ENCODE results near the gene MRPL55. TPM values are rescaled to one million over a fixed set of nuclear protein-coding genes. Genes with fewer than 3 reads are reported as not detected.

The MRPL55 gene
- total RNA-seq = 10 to 100 TPM; 49.7 to 63.5 (median 55.9) TPM
- total RNA-seq (2013) = 85.0 TPM
- 8.2 to 56.1 (median 31.1) reads per million in 29 experiments for total RNA-seq

DNA sequence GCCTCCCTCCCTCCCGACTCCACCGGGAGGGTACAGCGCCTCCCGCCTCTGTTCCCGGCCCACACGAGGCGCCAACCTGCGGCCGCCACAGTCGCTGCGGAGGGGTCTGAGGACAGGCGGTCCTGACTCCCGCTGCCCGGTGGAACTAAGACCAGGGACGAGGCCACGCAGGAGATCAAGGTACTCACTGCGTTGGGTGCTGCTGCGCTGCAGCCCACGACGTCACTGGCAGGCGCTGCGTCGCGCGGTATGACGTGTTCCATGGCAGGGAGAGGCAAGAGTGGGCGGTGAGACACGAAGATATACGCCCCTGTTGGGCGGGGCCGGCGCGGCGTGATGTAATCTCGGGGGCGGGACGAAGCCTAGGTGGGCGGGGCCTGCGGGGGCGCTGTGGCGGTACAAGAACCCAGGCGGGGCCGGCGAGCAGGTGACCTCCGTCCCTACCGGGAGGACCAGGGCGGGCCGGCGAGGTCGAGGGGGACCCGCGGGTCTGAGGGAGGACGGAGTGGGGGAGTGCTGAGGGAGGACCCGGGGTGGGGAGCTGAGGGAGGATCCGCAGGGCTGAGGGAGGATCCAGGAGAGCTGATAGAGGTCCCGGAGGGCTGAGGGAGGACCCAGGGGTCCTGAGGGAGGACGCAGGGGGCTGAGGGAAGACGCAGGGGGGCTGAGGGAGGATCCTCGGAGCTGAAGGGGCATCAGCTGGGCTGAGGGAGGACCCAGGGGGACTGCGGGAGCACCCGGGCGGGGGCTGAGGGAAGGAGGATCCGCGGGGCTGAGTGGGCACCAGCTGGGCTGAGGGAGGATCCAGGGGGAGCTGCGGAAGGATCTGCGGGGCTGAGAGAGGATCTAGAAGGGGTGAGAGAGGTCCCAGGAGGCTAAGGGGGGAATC, at the start of gene MRPL55:
Gene MRPL55, minus strand, starts transcription at position 227 of the 889 bp plus-strand sequence. CDS start 1,039 bp downstream, outside the sequence.
- ATAC-seq (replicated peaks in 1 of 4) (peak; percentile 91 to 98 (median 94)), DNase-seq (peak; percentile 93 to 100 (median 97))
- under 1% methylated on average over 63 of the region's 66 CpGs for WGBS (ENCODE audit: insufficient coverage)
- Histone ChIP-seq H3K27me3 (replicated peaks in 1 of 2; ENCODE audit: control insufficient read depth in 2 of 2, extremely low read depth in 1 of 2, insufficient read depth in 2 of 2, low read length in 1 of 2) (peaks cover 0 to 4% of the 10 kb centered on the region in 2 experiments), H3K4me1 (ENCODE audit: control insufficient read depth in 1 of 2, extremely low read depth in 1 of 2, insufficient read depth in 2 of 2, low read length in 2 of 2) (peaks cover 3 to 36% of the 10 kb centered on the region in 2 experiments), H3K4me3 (ENCODE audit: control insufficient read depth in 1 of 2, extremely low read depth in 1 of 2, low read length in 1 of 2) (peak within 1 kb of the TSS; percentile 86 to 100), H3K27ac (ENCODE audit: low read length) (peak within 1 kb of the TSS; percentile 83), H3K9me3 (no peaks in the 10 kb centered on the region), H3K36me3 (ENCODE audit: control insufficient read depth in 2 of 2, extremely low read depth in 1 of 2, insufficient read depth in 1 of 2, low read length in 1 of 2) (peaks cover 0 to 26% of the 10 kb centered on the region in 2 donors)
- H3K36me3 Mint-ChIP-seq = peaks cover 8% of the 10 kb centered on the region
- H3K27ac Mint-ChIP-seq = peak within 1 kb of the TSS; percentile 85 to 87
- H3K4me3 Mint-ChIP-seq = peak within 1 kb of the TSS; percentile 79 to 93 (median 81)
- ChIA-PET CTCF (interaction anchor here (0.5 to 1.6 kb wide), 4 partner anchors 22 to 349 kb away, joined by 3 to 7 read pairs (median 4); partner anchors contain the start of gene ARF1 (in 1 of the 2)), POLR2A (no interaction called here)
- no peaks in the 10 kb centered on the region for H3K9me3 Mint-ChIP-seq
- no peaks in the 10 kb centered on the region for H3K27me3 Mint-ChIP-seq
- peaks cover 21 to 31% (median 24%) of the 10 kb centered on the region in 3 donors for H3K4me1 Mint-ChIP-seq

DNA sequence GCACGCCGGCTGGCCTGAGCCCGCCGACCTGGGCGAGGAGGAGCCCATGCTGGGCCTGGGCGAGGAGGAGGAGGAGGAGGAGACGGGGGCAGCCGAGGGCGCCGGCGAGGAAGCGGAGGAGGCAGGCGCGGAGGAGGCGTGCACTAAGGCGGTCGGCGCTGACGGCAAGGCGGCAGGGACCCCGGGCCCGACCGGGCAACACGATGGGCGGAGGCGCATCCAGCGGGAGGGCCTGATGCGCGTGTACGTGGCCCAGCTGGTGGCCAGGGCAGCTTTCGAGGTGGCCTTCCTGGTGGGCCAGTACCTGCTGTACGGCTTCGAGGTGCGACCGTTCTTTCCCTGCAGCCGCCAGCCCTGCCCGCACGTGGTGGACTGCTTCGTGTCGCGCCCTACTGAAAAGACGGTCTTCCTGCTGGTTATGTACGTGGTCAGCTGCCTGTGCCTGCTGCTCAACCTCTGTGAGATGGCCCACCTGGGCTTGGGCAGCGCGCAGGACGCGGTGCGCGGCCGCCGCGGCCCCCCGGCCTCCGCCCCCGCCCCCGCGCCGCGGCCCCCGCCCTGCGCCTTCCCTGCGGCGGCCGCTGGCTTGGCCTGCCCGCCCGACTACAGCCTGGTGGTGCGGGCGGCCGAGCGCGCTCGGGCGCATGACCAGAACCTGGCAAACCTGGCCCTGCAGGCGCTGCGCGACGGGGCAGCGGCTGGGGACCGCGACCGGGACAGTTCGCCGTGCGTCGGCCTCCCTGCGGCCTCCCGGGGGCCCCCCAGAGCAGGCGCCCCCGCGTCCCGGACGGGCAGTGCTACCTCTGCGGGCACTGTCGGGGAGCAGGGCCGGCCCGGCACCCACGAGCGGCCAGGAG, 49.3 kb upstream of the MRPL55 start:
- no peak overlapping the region for H3K4me3 Mint-ChIP-seq
- no peaks in the 10 kb centered on the region for H3K36me3 ChIP-seq (ENCODE audit: control insufficient read depth in 2 of 2, extremely low read depth in 1 of 2, insufficient read depth in 1 of 2, low read length in 1 of 2)
- CTCF ChIA-PET = no interaction called here
- H3K27me3 ChIP-seq (replicated peaks in 1 of 2; ENCODE audit: control insufficient read depth in 2 of 2, extremely low read depth in 1 of 2, insufficient read depth in 2 of 2, low read length in 1 of 2) = peaks cover 0 to 14% of the 10 kb centered on the region in 2 experiments
- H3K4me1 ChIP-seq (ENCODE audit: control insufficient read depth in 1 of 2, extremely low read depth in 1 of 2, insufficient read depth in 2 of 2, low read length in 2 of 2) = peaks cover 17 to 55% of the 10 kb centered on the region in 2 experiments
- DNase-seq (no peak), ATAC-seq (replicated peaks in 1 of 4) (no peak)
- no peaks in the 10 kb centered on the region for H3K27me3 Mint-ChIP-seq
- H3K4me1 Mint-ChIP-seq = peaks cover 24 to 34% (median 24%) of the 10 kb centered on the region in 3 donors
- no peaks in the 10 kb centered on the region for H3K9me3 ChIP-seq
- H3K27ac Mint-ChIP-seq = no peak overlapping the region
- H3K9me3 Mint-ChIP-seq = no peaks in the 10 kb centered on the region
- H3K4me3 ChIP-seq (ENCODE audit: control insufficient read depth in 1 of 2, extremely low read depth in 1 of 2, low read length in 1 of 2) = no peak overlapping the region
- 94% methylated on average over 90 of the region's 98 CpGs for WGBS (ENCODE audit: insufficient coverage)
- POLR2A ChIA-PET = no interaction called here
- no peak overlapping the region for H3K27ac ChIP-seq (ENCODE audit: low read length)
- no peaks in the 10 kb centered on the region for H3K36me3 Mint-ChIP-seq

DNA sequence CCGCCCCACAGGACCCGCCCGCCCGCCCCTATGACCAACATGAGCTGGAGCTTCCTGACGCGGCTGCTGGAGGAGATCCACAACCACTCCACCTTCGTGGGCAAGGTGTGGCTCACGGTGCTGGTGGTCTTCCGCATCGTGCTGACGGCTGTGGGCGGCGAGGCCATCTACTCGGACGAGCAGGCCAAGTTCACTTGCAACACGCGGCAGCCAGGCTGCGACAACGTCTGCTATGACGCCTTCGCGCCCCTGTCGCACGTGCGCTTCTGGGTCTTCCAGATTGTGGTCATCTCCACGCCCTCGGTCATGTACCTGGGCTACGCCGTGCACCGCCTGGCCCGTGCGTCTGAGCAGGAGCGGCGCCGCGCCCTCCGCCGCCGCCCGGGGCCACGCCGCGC, 48.6 kb upstream of the MRPL55 start:
- no peak overlapping the region for H3K27ac Mint-ChIP-seq
- Histone ChIP-seq H3K9me3 (no peaks in the 10 kb centered on the region), H3K36me3 (ENCODE audit: control insufficient read depth in 2 of 2, extremely low read depth in 1 of 2, insufficient read depth in 1 of 2, low read length in 1 of 2) (no peaks in the 10 kb centered on the region), H3K27me3 (replicated peaks in 1 of 2; ENCODE audit: control insufficient read depth in 2 of 2, extremely low read depth in 1 of 2, insufficient read depth in 2 of 2, low read length in 1 of 2) (peaks cover 0 to 14% of the 10 kb centered on the region in 2 experiments), H3K4me3 (ENCODE audit: control insufficient read depth in 1 of 2, extremely low read depth in 1 of 2, low read length in 1 of 2) (no peak overlapping the region), H3K27ac (ENCODE audit: low read length) (no peak overlapping the region), H3K4me1 (ENCODE audit: control insufficient read depth in 1 of 2, extremely low read depth in 1 of 2, insufficient read depth in 2 of 2, low read length in 2 of 2) (peaks cover 17 to 49% of the 10 kb centered on the region in 2 experiments)
- WGBS (ENCODE audit: insufficient coverage) = 80% methylated on average over 28 of the region's 43 CpGs
- H3K4me3 Mint-ChIP-seq = peak overlapping the region in 1 of 3 donors; percentile 64
- H3K27me3 Mint-ChIP-seq = no peaks in the 10 kb centered on the region
- no peaks in the 10 kb centered on the region for H3K36me3 Mint-ChIP-seq
- H3K4me1 Mint-ChIP-seq = peaks cover 22 to 32% (median 24%) of the 10 kb centered on the region in 3 donors
- ChIA-PET POLR2A (no interaction called here), CTCF (no interaction called here)
- DNase-seq = no peak
- H3K9me3 Mint-ChIP-seq = no peaks in the 10 kb centered on the region
- ATAC-seq (replicated peaks in 1 of 4) = no peak

DNA sequence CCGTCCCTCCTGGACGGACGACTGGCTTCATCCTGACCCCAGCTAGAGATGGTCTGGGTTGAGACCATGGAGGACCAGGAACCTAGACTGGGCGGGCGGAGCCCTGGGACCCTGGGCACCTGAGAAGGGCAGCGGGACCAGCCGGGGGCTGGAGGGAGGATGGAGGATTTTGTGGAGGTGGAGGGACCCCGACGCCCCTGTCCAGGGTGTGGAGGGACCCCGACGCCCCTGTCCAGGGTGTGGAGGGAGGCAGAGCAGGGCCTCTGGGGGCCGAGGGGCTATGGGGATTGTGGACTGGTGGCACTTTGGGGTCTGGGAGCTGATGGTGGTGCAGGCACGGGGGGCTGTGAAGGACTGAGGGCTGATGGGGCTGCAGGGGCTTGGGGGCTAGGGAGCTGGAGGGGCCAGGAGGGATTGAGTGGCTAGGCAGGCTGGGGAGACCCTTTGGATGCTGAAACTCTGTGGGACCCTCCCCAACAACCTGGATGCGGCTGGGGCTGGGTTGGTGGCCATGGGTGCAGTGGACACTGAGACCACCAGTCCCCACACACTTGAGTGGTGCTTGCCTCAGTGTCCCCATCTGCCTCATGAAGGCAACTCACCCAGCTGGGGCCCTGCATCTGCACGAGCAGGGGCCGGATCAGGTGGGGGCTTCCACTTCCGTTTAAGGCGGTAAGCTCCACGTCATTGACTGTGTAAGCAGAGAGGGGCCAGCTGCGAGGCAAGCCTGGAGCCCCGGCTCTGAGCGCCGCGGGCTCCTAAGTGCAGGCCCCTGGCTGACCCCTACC, 48.0 kb upstream of the MRPL55 start:
- peaks cover 15 to 43% of the 10 kb centered on the region in 2 experiments for H3K4me1 ChIP-seq (ENCODE audit: control insufficient read depth in 1 of 2, extremely low read depth in 1 of 2, insufficient read depth in 2 of 2, low read length in 2 of 2)
- Mint-ChIP-seq H3K27ac (peak overlapping the region in 1 of 2 donors; percentile 52), H3K36me3 (no peaks in the 10 kb centered on the region), H3K27me3 (no peaks in the 10 kb centered on the region), H3K4me3 (peak overlapping the region in 2 of 3 donors; percentile 36 to 64), H3K9me3 (no peaks in the 10 kb centered on the region), H3K4me1 (peaks cover 18 to 28% (median 19%) of the 10 kb centered on the region in 3 donors)
- peaks cover 0 to 14% of the 10 kb centered on the region in 2 experiments for H3K27me3 ChIP-seq (replicated peaks in 1 of 2; ENCODE audit: control insufficient read depth in 2 of 2, extremely low read depth in 1 of 2, insufficient read depth in 2 of 2, low read length in 1 of 2)
- ATAC-seq (replicated peaks in 1 of 4) (peak; percentile 33 to 57 (median 54)), DNase-seq (peak in 14 of 35 experiments; percentile 21 to 56 (median 38))
- H3K36me3 ChIP-seq (ENCODE audit: control insufficient read depth in 2 of 2, extremely low read depth in 1 of 2, insufficient read depth in 1 of 2, low read length in 1 of 2) = no peaks in the 10 kb centered on the region
- ChIA-PET CTCF (interaction anchor here in 1 of 2 donors (0.6 kb wide), 1 partner anchor 46 kb away, joined by 3 read pairs; no protein-coding TSS in a partner anchor), POLR2A (no interaction called here)
- no peaks in the 10 kb centered on the region for H3K9me3 ChIP-seq
- WGBS (ENCODE audit: insufficient coverage) = 44% methylated on average over 24 of the region's 24 CpGs
- H3K27ac ChIP-seq (ENCODE audit: low read length) = no peak overlapping the region
- peak overlapping the region in 1 of 2 donors; percentile 42 for H3K4me3 ChIP-seq (ENCODE audit: control insufficient read depth in 1 of 2, extremely low read depth in 1 of 2, low read length in 1 of 2)

DNA sequence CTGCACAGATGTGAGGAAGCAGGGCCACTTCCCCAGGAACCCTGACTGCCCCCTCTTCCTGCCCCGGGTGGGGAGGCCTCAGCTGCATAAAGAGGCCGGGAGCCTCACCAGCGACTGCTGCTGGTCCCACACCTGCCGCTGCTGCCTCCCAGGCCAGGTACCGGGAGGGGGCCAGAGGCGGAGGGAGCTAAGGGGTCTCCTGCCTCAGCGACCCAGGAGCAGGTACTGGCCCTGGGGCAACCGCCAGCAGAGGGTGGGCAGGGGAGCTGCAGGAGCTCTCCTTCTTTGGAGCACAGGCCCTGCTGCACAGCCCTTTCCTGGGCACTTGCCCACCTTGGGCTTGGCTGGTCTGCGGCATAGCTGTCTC, 47.4 kb upstream of the MRPL55 start:
- Histone ChIP-seq H3K4me1 (ENCODE audit: control insufficient read depth in 1 of 2, extremely low read depth in 1 of 2, insufficient read depth in 2 of 2, low read length in 2 of 2) (peaks cover 13 to 36% of the 10 kb centered on the region in 2 experiments), H3K9me3 (no peaks in the 10 kb centered on the region), H3K36me3 (ENCODE audit: control insufficient read depth in 2 of 2, extremely low read depth in 1 of 2, insufficient read depth in 1 of 2, low read length in 1 of 2) (no peaks in the 10 kb centered on the region), H3K4me3 (ENCODE audit: control insufficient read depth in 1 of 2, extremely low read depth in 1 of 2, low read length in 1 of 2) (peak overlapping the region in 1 of 2 donors; percentile 42), H3K27me3 (replicated peaks in 1 of 2; ENCODE audit: control insufficient read depth in 2 of 2, extremely low read depth in 1 of 2, insufficient read depth in 2 of 2, low read length in 1 of 2) (peaks cover 0 to 14% of the 10 kb centered on the region in 2 experiments), H3K27ac (ENCODE audit: low read length) (no peak overlapping the region)
- DNase-seq = no peak
- Mint-ChIP-seq H3K4me1 (peaks cover 12 to 21% (median 12%) of the 10 kb centered on the region in 3 donors), H3K36me3 (no peaks in the 10 kb centered on the region), H3K27ac (no peak overlapping the region), H3K4me3 (peak overlapping the region in 2 of 3 donors; percentile 9 to 64), H3K9me3 (no peaks in the 10 kb centered on the region), H3K27me3 (no peaks in the 10 kb centered on the region)
- ChIA-PET POLR2A (no interaction called here), CTCF (interaction anchor here in 1 of 2 donors (0.6 kb wide), 1 partner anchor 46 kb away, joined by 3 read pairs; no protein-coding TSS in a partner anchor)
- WGBS (ENCODE audit: insufficient coverage) = 35% methylated on average over 9 of the region's 9 CpGs
- peak in 2 of 4 experiments; percentile 29 to 34 for ATAC-seq (replicated peaks in 1 of 4)

All from T-cell (primary cell).